ENCODE data around the gene OLFM3.

GRCh38 chr1:101995984-101996745 is 561 bp downstream of the OLFM3 start:
- TF ChIP-seq POLR2A (IDR thresholded peaks at IDR 0.05) (no peak), POLR2AphosphoS5 (IDR thresholded peaks at IDR 0.05; ENCODE audit: insufficient read depth in 1 of 2, low read depth in 1 of 2) (no peak)
